GM19035 (cell line): ENCODE measurements around the gene LMO7.

ENCODE experiments used
- ATAC-seq: cut with Tn5 transposase; IDR thresholded peaks from one replicate; pipeline ENCODE4 v1.9.1; 2021; ENCODE audit not compliant: unreplicated experiment

Gene LMO7

DNA sequence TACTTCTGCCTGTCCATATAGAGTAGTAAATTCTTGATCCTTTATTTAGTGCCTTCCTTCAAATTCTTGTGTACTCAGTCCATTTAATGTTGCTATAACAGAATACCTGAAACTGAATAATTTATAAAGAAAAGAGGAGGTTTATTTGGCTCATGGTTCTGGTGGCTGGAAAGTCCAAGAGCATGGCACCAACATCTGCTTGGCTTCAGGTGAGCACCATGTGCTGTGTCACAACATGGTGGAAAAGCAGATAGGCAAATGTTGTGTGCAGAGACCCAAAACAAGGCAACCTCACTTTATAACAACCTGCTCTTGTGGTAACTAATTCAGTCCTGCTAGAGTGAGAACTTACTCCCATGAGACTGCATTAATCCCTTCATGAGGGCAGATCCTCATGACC lies 195.3 kb downstream of the LMO7 start:
- no peak for ATAC-seq

GRCh38 chr13:75832812-75833211 lies 196.7 kb downstream of the LMO7 start:
- no peak for ATAC-seq

DNA sequence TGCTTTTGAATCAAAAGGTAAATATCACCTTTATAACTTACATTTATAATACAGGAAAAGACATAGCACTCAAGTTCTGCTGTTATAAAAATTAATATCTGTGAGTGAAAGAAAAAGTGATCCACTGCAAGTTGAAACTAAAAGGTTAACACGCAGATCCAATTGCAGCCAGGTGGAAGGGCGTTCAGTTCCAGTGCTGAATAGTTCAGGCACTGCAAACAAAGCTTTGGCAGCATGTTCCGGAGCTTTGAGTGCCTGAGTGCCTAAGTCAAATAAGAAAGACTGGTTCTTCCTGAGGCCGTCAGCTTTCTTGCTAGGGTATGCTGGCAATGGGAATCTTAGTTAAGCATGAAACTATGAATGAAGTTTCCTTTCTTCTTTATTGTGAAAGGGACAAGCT lies 200.3 kb downstream of the LMO7 start:
- ATAC-seq: no peak

- ATAC-seq: no peak
These were observed 202.4 kb downstream of the LMO7 start for GRCh38 chr13:75838366-75839005.

GRCh38 chr13:75839406-75839805 lies 203.3 kb downstream of the LMO7 start:
- no peak for ATAC-seq

DNA sequence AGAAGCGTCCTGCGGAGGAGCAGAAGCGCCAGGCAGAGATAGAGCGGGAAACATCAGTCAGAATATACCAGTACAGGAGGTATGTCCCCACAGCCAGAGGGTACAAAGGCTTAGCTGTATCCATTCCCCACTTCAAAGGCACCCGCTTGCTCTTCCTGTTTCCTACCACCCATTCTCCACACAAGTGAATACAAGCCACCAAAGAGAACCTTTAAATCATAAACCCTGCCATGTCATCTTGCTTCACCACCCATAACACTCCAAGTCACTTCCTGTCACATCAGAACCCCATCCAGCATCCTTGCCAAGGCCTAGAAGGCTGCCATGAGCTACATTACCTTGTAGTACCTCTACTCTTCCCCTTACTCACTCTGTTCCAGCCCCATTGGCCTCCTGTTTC lies 205.8 kb downstream of the LMO7 start:
- no peak for ATAC-seq

- ATAC-seq: no peak
These were observed 206.9 kb downstream of the LMO7 start for GRCh38 chr13:75843074-75843473.

- no peak for ATAC-seq
These were observed 207.9 kb downstream of the LMO7 start for GRCh38 chr13:75843991-75844390.

- no peak for ATAC-seq
These were observed 211.5 kb downstream of the LMO7 start for GRCh38 chr13:75847588-75847987.

GRCh38 chr13:75850916-75851315 lies 214.8 kb downstream of the LMO7 start:
- no peak for ATAC-seq

GRCh38 chr13:75855216-75855615 lies 219.1 kb downstream of the LMO7 start:
- no peak for ATAC-seq

- no peak for ATAC-seq
These were observed 219.7 kb downstream of the LMO7 start for GRCh38 chr13:75855847-75856246.

DNA sequence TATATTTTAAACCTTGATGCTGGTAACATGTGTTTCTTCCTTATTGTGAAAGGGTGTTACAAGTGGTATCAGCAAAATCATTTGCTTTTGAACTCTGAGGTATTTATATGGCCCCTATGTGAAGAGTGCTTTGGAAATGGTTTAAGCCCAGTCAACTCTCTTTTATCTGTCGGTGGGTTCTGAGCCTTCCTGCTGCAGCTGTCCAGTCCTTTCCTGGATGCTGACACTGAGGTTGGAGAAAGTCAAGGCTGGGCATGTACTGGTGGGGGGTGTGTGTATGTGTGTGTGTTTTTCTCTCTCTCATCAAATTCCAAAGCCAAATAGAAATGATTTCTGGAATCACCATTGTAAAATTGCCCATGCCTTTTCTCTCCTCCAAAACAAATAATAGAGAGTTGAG lies 221.2 kb downstream of the LMO7 start:
- ATAC-seq: no peak

- ATAC-seq: no peak
These were observed 224.8 kb downstream of the LMO7 start for GRCh38 chr13:75860935-75861334.

DNA sequence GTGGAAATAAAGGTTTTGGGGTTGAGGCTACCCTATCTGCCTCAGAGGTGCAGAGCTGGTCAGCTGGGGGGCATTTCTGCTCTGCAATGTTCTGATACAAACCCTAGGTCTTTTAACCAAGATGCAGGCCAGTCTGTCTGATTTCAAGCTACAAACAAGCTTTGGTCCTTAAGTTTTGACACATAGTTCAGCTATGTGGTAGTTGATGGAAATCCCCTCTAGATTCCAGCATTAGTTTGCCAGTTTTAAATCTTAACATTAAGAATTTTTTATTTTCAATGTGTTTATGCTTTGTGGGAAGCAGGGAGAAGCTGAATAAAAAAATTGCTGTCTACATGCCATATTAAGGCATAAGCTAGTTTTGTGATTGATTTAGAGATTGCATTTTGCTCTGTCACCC lies 225.7 kb downstream of the LMO7 start:
- no peak for ATAC-seq

GRCh38 chr13:75864718-75865117 lies 228.6 kb downstream of the LMO7 start:
- no peak for ATAC-seq

DNA sequence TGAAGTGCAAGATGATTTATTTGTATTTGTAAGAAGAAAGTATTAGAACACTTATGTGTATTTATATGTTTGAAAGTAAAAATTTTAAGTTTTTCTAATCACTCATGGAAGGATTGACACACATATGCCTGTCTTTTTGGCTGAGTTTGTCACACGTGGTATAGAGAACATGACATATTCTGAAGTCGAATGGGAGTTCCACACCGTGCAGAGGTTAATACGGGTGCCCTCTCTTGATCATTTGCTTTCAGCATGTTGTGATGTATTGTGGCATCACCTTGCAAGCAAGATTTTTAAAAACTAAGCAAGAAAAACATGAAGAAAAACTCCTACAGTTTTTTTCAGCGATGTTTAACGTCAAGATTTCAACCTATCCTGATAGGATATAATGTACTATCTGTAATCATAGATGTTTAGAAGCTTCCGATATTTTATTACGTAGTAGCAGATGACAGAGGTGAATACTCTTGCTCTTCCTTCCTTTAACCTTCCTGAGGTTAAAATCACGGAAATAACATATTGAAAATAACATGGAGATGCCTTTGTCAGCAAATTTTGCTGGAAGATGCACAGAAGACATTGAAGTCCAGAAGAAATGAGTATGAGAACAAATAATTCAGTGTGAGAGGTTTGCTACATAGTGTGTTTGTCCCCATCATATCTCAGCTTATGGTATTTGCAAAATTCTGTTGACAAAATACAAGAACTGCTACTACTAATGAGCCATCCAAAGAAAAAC lies 231.4 kb downstream of the LMO7 start:
- ATAC-seq: no peak

DNA sequence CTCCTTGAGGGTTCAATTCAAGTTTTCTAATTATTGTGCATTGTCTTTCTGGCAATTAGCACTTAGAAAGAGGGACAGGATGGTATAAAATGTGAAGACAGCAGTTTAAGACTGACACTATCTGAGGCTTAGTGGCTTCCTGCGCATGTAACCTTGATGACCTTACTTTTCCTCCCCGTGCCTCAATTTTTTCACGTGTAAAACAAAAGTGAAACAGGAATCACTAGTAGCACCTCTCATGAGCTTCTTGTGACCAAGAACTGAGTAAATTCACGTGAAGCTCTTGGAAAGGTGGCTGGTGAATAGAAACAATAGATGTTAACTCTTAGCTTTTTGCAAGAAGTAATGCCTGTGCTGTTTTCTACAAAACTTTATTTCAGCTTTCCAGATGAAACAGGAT lies 233.9 kb downstream of the LMO7 start:
- ATAC-seq: no peak

- no peak for ATAC-seq
These were observed 234.3 kb downstream of the LMO7 start for GRCh38 chr13:75870397-75870903.

GRCh38 chr13:75871059-75871458 lies 234.9 kb downstream of the LMO7 start:
- ATAC-seq: no peak

- no peak for ATAC-seq
These were observed 236.8 kb downstream of the LMO7 start for GRCh38 chr13:75872980-75873379.

GRCh38 chr13:75873494-75873893 lies 237.4 kb downstream of the LMO7 start:
- ATAC-seq: no peak

DNA sequence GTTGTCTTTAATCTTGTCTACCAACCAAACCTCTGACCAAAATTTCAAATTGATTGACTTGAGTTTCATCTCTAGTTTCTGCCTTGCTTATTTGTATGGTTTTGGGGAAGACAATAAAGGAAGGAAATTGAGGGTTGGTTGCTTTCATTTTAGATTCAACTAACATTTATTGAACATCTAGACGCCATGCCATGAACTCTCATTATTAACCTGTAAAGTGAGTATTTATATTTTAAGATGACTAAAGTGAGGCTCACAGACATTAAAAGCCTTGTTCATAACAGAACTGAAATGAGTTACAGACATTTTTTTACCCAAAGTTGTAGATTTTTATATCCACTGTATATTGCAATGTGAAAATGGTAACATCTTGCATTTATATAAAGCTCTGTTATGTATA lies 239.3 kb downstream of the LMO7 start:
- no peak for ATAC-seq
